PFSK-1 (cell line): Measurements from ENCODE around the gene RFC2.

ENCODE experiments used
- POLR2AphosphoS5 ChIP-seq: IDR thresholded peaks from 2 replicates; pipeline ENCODE4 v1.6.1; 2012; ENCODE audit warnings: low read depth, mild to moderate bottlenecking, control low read depth, low read length, moderate library complexity
- REST ChIP-seq, 2 experiments: IDR thresholded peaks; 2 replicates each; pipeline versions ENCODE4 v1.6.1 to v1.8.0; 2011 to 2012; ENCODE audit warnings: low read depth in 2 of 2, low read length in 2 of 2, control low read depth in 1 of 2, inconsistent platforms in 1 of 2, mild to moderate bottlenecking in 1 of 2, moderate library complexity in 1 of 2; ENCODE audit not compliant: insufficient read depth in 1 of 2
- TAF1 ChIP-seq: IDR thresholded peaks from 2 replicates; pipeline ENCODE4 v1.6.1; 2012; ENCODE audit warnings: low read length, control low read depth, borderline replicate concordance; ENCODE audit not compliant: insufficient read depth

DNA sequence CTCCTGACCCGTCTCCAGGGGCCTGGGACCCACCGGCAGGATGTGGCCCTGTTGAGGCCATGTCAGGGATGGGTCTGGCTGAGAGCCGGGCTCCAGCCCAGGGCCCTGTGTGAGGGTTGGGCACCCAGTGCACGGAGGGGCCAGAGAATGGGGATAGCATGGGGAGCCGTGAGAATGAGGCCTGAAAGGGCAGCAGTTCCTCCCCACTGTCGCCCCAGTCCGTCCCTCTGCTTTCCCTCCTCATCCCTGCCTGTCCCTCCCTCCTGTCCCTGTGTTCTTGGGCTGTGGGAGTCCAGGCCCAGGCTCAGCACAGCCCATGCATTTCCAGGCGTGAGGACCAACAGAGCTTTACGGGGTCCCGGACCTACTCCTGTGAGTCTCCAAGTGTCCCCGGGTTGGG is 34.8 kb downstream of the RFC2 start:
- TF ChIP-seq POLR2AphosphoS5 (no peak), REST (IDR thresholded peaks at IDR 0.05; ENCODE audit: insufficient read depth in 1 of 2, low read depth in 2 of 2, low read length in 2 of 2) (no peak), TAF1 (no peak)
